Calu3 (cell line): ENCODE data around the gene KATNB1. TPM values are rescaled to one million over a fixed set of nuclear protein-coding genes. Genes with fewer than 3 reads are reported as not detected.

Experiments
- BruUV-seq: library from RNA; stranded (reverse); fragments of 400-500 nt; replicated peaks from 2 replicates; lab custom pipeline; 2021; lab: Mats Ljungman, UMichigan
- CTCF ChIA-PET: fragments of 300-600 bp; sonication (Branson Sonifier 250); formaldehyde crosslinking; loops from one replicate; lab custom pipeline; 2022; ENCODE audit warnings: antibody characterized with exemption; lab: Charles Lee
- DNase-seq: peaks from one replicate; pipeline ENCODE4 v3.0.0; 2022
- H3K27ac Mint-ChIP-seq: one replicate; pipeline ENCODE4 v1.8.0; 2022; ENCODE audit warnings: mixed read lengths; ENCODE audit not compliant: unreplicated experiment
- H3K27me3 Mint-ChIP-seq: one replicate; pipeline ENCODE4 v1.8.0; 2022; ENCODE audit warnings: mixed read lengths; ENCODE audit not compliant: unreplicated experiment
- H3K36me3 Mint-ChIP-seq: one replicate; pipeline ENCODE4 v1.8.0; 2022; ENCODE audit warnings: mild to moderate bottlenecking, moderate library complexity, mixed read lengths; ENCODE audit not compliant: insufficient read depth, unreplicated experiment
- H3K4me1 Mint-ChIP-seq: one replicate; pipeline ENCODE4 v1.8.0; 2022; ENCODE audit warnings: mild to moderate bottlenecking, low read depth, mixed read lengths; ENCODE audit not compliant: unreplicated experiment
- H3K4me3 Mint-ChIP-seq: one replicate; pipeline ENCODE4 v1.8.0; 2022; ENCODE audit warnings: mild to moderate bottlenecking, low read depth, moderate library complexity, mixed read lengths; ENCODE audit not compliant: unreplicated experiment
- H3K9me3 Mint-ChIP-seq: one replicate; pipeline ENCODE4 v1.8.0; 2022; ENCODE audit warnings: low read depth, mixed read lengths; ENCODE audit not compliant: unreplicated experiment
- intact Hi-C: fragments of 100-400 bp; cut with micrococcal nuclease; formaldehyde crosslinking; loops from one replicate; pipeline ENCODE4 v1.10.0; 2022; ENCODE audit not compliant: unreplicated experiment
- total RNA-seq: library from RNA; stranded (reverse); gene quantifications from 2 replicates; pipeline ENCODE4 v1.2.3, GENCODE V29; 2022
- TF ChIP-seq, protein P1 (sequence below): fragments of 200-600 bp; IDR thresholded peaks from one replicate; pipeline ENCODE4 v1.8.0; 2022; ENCODE audit warnings: antibody characterized with exemption; ENCODE audit not compliant: unreplicated experiment

The KATNB1 gene
- total RNA-seq, 1 experiment from 2014 or later, result 28.6 TPM

DNA sequence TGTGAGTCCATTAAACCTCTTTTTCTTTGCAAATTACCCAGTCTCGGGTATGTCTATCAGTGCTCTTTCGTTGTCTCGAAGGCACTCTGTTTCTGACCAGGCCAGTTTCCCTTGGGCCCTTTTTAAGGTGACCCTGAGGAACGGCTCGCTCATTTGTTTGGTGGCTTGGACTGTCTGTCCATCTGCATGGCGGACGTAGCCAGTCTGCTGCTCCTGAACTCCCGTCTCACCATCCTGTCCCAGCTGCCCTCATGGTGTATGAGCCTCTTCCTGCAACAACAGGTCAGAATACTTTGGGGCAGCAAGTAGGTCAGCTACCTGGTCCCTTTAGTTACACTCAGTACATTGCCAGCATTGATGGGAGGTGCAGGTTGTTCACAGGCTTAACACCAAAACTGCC, 22.0 kb upstream of the KATNB1 start:
- Mint-ChIP-seq H3K4me1 (no peaks in the 10 kb centered on the region), H3K36me3 (no peaks in the 10 kb centered on the region), H3K9me3 (no peaks in the 10 kb centered on the region), H3K4me3 (no peak overlapping the region), H3K27me3 (peaks cover 94% of the 10 kb centered on the region), H3K27ac (no peak overlapping the region)
- DNase-seq, result no peak
- BruUV-seq, result no TSS peak
- CTCF ChIA-PET, result no interaction called here
- TF ChIP-seq, protein P1, sequence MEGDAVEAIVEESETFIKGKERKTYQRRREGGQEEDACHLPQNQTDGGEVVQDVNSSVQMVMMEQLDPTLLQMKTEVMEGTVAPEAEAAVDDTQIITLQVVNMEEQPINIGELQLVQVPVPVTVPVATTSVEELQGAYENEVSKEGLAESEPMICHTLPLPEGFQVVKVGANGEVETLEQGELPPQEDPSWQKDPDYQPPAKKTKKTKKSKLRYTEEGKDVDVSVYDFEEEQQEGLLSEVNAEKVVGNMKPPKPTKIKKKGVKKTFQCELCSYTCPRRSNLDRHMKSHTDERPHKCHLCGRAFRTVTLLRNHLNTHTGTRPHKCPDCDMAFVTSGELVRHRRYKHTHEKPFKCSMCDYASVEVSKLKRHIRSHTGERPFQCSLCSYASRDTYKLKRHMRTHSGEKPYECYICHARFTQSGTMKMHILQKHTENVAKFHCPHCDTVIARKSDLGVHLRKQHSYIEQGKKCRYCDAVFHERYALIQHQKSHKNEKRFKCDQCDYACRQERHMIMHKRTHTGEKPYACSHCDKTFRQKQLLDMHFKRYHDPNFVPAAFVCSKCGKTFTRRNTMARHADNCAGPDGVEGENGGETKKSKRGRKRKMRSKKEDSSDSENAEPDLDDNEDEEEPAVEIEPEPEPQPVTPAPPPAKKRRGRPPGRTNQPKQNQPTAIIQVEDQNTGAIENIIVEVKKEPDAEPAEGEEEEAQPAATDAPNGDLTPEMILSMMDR, result no peak
- intact Hi-C loops, result no loop called here

- no peak overlapping the region for H3K27ac Mint-ChIP-seq
These were observed 21.5 kb upstream of the KATNB1 start for GRCh38 chr16:57714047-57714446.

GRCh38 chr16:57720142-57720575, 15.4 kb upstream of the KATNB1 start:
- TF ChIP-seq, protein P1, result peak; percentile 68
- Mint-ChIP-seq H3K4me3 (no peak overlapping the region), H3K36me3 (no peaks in the 10 kb centered on the region), H3K27me3 (peaks cover 34% of the 10 kb centered on the region), H3K4me1 (no peaks in the 10 kb centered on the region), H3K27ac (no peak overlapping the region), H3K9me3 (no peaks in the 10 kb centered on the region)
- intact Hi-C loops, result loop anchor here (1.0 to 5.0 kb wide), 3 partner anchors 71 to 144 kb away; no protein-coding TSS in a partner anchor
- DNase-seq, result peak; percentile 90
- no TSS peak for BruUV-seq
- CTCF ChIA-PET, result interaction anchor here (2.0 kb wide), 1 partner anchor 144 kb away, joined by 5 read pairs; no protein-coding TSS in a partner anchor

More at GRCh38 chr16:57714047-57714446, 21.5 kb upstream of the KATNB1 start:
- TF ChIP-seq, protein P1, result no peak
- H3K4me3 Mint-ChIP-seq, result no peak overlapping the region
- no TSS peak for BruUV-seq
- no peaks in the 10 kb centered on the region for H3K9me3 Mint-ChIP-seq
- H3K4me1 Mint-ChIP-seq, result no peaks in the 10 kb centered on the region
- H3K27me3 Mint-ChIP-seq, result peaks cover 91% of the 10 kb centered on the region
- H3K36me3 Mint-ChIP-seq, result no peaks in the 10 kb centered on the region
- DNase-seq, result no peak
- intact Hi-C loops, result no loop called here
- CTCF ChIA-PET, result no interaction called here

- Mint-ChIP-seq H3K4me1 (no peaks in the 10 kb centered on the region), H3K27me3 (peaks cover 34% of the 10 kb centered on the region), H3K4me3 (no peak overlapping the region), H3K36me3 (no peaks in the 10 kb centered on the region), H3K9me3 (no peaks in the 10 kb centered on the region), H3K27ac (no peak overlapping the region)
- no peak for DNase-seq
- intact Hi-C loops, result loop anchor here (2.0 to 5.0 kb wide), 2 partner anchors 73 to 129 kb away; no protein-coding TSS in a partner anchor
- TF ChIP-seq, protein P1, result no peak
- CTCF ChIA-PET, result no interaction called here
- no TSS peak for BruUV-seq
These were observed 14.0 kb upstream of the KATNB1 start for GRCh38 chr16:57721356-57722209.
